Forelimb muscle (tissue), 1 donor: ENCODE data around the gene FOXA2. TPM values are rescaled to one million over a fixed set of nuclear protein-coding genes. Genes with fewer than 3 reads are reported as not detected.
"Not testable (repeated sequence)": the region's sequence is repeated elsewhere in the genome, so short reads cannot be mapped to it uniquely, and the experiment has no call there.

Source experiments
- DNase-seq: peaks from one replicate; pipeline ENCODE4 v3.0.0-alpha.2; 2013; ENCODE audit warnings: low read depth
- polyA plus RNA-seq: library from polyadenylated mRNA; unstranded; fragments of 120-200 nt; gene quantifications from one replicate; pipeline ENCODE4 v1.2.1, GENCODE V29; 2013; ENCODE audit not compliant: insufficient read length

The FOXA2 gene
- polyA plus RNA-seq, 1 donor = not detected

DNA sequence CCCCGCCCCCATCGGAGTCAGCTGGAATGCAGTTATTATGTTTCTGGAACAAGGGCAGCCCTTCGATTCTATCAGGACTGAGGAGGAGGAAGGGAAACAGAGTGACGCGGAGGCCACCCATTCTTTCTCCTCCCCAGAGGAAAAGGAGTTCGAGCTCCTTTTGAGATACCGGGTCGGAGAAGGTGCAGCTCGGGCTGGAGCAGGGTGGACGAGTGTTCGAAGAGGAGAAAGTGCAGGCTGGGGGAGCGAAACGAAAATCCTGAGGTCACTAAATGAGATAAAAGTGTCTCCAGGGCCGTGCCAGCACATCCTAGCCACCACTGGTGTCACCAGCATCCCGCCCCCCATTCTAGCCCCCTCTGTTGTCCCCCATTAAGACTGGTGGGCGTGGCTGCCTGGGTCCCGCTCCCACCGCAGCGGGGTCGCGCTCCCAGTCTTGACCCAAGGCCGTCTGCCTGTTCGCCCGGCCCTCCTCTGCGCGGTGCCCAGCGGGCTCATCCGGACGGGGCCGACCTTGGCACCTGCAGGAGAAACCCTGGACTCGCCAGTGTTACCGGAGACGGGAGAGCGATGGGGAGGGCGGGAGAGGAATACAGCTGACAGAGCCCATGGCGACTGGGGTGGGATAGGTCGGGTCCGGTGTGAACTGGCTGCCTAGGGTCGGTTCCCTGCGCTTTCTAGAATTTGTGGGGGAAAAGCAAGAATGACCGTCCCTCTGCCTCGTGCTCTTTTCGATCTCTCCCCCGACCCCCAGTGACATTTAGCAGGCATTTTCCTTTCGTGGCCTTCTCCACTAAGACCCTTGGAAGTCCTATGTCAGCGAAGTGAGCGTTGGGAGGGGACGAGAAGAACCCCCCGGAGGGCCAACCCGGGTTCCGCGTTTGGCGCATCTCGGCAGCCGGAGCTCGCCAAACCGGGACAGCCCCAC is 16.2 kb downstream of the FOXA2 start:
- no peak for DNase-seq

DNA sequence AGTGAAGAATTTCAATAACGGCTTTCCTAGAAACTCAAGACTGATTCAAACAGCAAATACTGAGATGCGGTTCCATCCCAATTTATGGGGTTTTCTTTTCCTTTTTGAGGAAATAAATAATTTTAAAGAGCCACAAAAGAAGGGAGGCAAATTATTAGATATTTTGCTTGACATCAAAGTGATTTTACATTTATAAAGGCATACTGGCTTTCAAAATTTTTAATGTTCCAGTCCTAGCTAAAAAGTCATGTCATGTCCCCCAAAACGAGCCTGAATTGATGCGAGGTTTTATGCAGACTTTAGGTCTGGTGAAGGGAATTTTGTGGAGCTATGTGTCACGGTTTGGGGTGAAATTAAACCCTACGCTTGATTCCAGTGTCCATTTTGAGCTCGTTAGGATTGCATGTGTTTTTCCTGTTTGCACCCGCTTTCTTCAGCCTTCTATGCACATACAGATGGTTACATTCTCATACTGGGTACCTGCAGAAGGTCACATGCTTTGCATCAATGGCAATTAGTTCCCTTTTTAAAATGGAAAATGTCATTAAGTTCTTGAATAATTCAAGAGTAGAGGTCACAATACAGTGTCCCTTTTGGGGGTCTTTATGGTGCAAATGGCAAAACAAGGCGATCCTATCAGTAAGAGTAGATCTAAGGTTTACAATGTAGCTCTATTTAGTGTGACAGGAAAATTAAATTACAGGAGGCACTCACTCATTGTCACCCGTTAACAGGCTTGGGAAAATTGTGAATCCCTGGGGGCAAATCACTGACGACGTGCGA is 17.3 kb downstream of the FOXA2 start:
- DNase-seq = no peak

DNA sequence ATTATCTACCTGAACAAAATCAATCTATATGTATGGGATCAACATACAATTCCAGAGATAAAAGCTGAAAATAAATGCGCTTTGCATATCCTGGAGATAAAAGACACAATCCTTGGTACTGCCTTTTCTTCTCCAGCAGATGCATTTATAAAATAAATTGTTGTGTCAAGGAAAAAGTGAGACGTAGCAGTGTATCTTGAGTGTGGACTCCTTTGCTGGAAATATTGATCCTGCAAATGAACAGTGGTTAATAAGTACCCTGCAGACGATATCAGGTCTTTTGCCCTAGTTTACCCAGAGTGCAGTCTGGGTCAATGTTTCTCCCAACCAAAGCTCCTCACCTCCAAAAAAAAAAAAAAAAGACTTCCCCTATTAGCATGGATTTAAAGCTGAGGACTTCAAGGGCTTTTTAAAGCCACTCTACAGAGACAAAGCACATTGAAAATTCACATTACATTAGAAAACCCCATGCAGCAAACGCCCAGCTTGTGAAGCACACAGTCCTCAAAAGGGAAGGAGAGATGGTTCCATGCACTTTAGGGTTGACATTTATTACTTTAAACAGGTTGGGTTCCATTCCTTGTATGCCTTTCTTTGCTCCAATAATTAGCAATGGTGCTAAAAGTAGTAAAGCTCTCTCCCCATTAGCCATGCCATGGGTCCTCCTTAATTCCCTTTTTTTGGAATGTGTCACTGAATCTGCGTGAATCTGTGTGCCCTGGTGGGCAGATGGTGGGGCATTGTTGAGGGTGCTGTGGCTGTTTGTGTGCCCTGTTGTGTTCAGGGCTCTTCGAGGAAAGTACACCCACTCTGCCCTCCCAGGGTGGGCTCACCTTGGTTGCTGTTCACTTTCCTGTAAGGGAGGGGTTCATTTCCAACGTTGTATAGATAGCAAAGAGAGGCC is 21.1 kb downstream of the FOXA2 start:
- no peak for DNase-seq

DNA sequence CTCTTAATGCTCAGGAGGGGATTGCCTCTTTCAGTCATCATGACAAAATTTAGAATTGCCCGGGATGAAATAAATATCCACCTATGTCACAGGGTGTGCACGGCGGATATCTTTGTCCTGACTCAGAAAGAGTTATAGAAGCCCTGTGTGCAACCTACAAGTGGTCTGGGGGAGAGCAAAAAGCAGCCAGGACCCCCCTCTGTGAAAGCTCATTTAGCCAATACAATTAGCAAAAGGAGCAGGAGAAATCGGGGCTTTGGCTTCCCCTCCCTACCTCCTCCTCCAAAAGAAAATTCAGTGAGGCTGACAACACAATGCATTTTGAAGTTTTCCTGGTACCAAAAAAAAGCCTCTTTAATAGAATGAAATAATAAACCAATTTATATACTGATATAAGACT is 21.8 kb downstream of the FOXA2 start:
- DNase-seq = no peak

DNA sequence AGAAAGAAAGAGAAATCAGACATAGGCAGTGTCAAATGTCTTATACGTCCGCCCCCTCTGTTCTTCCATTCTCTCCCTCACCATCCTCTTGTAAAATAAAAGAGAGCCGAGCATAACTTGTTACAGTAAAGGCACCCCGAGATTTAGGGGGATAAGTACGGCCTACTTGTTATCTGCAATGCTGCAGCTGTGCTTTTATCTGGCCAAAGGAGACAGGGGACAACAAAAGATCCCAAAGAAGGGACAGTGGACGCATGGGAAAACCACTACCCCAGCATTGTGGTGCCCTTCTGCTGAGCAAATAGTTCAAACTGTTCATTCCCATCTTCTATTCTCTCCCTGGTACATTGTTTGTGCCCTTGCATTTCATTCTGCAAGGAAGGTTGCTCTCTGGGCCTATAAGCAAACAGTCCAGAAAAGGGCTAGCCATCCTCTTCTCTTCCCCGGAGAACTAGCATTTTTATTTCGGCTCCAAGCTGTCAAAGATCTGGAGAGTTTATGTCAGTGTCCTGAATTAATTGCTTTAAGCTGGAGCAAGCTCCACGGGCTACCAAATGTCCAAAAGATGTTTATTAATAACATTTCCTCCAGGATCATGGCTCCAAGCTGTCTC is 22.3 kb downstream of the FOXA2 start:
- no peak for DNase-seq

DNA sequence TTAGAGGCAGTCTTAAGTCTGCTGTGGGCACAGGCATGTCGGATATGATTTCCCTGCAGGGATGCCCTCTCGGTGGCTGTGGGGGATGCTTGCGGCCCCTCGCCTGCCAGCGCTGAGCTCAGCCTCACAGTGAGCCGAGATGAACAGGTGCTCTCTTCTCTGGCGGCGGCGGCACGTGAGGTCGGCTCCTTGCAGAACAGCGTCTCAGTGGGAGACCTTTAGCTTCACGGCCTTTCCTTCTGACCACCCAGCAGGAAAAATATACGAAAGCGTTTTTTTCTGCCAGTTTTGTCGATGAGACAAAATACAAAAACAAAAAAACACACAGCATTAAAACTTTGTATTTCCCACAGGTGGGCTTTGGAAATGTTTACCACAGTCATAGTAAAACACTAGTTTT is 23.6 kb downstream of the FOXA2 start:
- DNase-seq = no peak

DNA sequence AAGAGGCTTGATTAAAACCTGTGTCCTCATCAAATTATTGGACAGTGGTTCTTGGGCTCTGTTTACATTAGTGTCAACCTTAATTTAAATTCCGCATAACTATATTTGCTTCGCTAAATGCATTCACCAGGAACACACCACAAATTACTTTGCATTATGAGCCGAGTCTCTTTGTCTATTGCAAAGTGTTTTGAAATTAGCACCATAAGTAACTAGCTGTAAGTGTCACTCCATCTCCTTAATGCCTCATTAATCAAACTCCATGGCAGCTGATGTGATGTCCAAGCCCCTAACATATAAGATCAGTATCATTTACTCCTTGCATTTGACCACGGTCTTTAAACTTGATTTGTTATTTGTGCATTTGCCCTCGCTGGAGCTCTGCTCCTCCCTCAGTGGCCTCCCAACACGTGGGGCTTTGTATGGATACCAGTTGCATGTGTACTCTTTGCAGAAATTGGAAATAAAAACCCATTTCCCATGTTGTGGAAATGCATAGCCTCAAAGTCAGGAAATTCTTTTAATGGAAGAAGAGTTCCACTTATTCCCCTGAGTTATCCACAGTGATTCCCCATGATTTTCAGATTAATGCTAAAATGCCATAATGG is 24.6 kb downstream of the FOXA2 start:
- DNase-seq = no peak

DNA sequence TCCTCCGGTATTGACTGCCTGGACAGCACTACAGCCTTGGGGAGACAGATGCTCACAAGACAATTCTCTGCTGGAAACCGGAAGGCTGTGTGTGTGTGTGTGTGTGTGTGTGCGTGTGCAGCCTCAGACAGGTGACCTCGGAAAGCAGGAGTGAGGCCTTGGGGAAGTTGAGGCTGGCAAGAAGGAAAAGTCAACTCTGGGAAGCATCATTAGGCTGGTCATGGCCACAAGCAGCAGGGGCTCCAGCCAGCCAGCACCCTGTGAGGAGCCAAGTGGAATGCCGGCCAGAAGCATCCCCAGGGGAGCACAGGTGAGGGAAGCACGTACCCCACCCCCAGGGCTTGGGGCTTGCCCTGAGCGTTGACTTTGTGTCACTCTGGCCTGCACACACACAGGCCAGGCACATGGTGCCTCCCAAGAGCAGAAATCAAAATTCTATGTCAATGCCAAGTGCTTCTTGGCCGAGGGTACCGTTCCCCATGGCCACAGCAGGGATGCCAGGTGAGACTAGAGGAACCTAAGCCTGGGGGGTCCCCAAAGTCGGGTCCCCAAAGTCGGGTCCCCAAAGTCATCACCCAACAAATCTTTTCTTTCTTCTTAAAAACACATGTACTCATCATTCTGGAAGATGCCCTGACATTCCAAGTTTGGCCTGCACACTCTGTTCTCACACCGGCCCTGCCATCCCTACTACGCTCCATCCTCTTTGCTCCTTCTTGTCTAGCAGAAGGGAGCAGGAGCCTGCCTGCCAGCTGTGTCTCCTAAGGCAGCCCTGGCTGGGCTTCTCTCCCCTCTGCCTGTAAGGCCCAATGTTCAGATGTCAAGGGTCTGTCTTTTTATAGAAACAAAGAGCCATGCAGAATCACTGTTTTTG is 26.7 kb downstream of the FOXA2 start:
- DNase-seq = no peak

DNA sequence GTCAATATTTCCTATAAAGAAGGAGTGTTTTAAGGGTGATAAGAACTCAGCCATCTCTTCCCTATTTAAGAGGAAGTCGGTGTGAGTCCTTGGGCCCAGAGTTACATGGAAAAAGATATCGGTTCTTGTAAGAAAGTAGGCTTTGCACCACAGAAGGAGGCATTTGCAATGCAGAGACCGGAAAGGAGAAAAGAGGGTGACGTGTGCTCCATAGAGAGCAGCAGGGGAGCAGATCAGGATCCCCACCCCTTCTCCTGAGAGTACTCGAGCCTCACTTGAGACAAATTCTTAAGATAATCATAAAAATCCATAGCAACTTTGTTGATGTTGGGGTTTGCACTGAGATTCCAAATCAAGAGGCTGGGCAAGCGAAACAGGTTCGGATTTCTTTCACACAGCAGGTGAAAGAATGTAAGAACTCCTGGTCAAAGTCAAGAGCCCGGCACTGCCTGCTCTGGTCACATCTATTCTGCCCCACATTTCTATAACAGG is 27.8 kb downstream of the FOXA2 start:
- no peak for DNase-seq

DNA sequence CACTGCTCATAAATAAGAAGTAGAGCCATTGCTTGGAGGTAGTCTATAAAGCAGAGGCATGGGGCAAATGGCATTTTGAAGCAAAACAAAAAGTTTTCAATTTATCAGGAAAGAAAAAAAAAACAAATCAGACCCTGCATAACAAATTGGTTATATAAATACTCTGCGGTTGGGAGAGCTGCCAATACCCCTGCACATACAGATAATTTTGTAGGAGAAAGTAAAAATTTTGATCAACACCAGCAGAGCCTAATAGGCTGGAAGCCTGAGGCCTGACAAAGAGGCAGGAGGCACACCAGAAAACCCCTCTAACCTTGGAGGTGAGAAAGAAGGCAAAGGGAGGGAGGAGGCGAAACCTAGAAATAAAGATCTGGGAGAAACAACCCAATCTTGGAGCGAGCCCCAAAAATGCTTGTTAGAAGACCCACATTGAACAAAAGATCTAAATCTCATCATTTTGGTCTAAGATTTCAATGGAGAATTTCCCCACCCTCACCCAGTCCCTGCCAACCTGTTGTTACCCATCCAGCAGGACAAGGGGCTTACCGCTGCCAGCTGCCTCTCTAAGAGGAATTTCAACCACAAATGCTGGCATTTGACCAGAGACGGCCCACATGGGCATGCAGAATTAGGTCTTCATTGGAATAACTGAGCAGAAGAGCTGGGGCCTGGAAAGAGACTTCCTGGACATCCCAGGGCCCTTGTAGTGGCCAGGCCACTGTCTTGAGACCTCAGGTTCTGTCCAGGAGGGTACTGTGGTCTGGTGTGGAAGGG is 28.4 kb downstream of the FOXA2 start:
- no peak for DNase-seq

DNA sequence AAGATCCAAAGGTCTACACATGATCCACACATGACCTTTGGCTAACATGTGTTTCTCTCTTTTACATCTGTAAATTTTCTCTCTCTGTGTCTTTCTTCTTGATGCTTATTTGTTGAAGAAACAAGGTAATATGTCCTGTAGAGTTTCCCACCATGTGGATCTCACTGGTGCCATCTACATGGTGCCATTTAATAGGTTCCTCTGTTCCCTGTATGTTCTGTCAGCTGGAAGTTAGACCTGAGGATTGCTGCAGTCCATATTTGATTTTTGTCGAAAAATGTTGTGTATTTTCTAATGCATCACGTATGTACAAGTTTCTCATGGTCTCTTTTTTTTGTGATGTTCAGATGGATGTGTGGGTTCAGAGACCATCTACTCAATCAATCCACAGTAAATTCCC is 30.0 kb downstream of the FOXA2 start:
- no peak for DNase-seq

DNA sequence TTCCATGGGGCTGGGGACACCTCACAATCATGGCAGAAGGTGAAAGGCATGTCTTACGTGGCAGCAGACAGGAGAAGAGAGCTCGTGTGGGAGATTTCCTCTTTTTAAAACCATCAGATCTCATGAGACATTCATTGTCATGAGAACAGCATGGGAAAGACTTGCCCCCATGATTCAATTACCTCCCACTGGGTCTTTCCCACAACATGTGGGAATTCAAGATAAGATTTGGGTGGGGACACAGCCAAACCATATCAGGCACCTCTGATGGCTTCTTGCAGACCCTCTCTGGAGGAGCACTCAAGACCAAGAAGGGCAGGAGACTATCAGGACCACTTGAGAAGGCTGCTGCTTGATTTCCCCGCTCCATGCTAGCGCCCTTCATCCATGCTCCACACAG is 33.9 kb downstream of the FOXA2 start:
- DNase-seq = not testable (repeated sequence)

DNA sequence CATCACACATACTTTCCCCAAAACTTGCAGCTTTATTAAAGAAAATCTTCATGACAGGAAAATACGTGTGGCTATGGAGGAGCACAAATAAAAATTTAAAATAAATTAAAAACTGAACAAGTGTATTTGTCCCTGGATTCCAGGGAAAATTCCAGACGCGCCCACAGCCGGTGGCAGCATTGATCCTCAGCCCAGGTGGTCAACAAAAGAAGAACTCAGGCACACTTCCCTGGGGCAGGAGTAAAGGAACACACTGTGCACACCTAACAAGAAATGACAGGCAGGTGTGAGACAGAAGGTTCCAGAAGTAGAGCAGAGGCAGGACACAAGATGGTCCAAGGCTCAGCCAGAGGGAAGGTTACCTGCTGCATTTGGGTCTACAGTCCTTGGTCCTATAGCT is 36.3 kb downstream of the FOXA2 start:
- DNase-seq = no peak

DNA sequence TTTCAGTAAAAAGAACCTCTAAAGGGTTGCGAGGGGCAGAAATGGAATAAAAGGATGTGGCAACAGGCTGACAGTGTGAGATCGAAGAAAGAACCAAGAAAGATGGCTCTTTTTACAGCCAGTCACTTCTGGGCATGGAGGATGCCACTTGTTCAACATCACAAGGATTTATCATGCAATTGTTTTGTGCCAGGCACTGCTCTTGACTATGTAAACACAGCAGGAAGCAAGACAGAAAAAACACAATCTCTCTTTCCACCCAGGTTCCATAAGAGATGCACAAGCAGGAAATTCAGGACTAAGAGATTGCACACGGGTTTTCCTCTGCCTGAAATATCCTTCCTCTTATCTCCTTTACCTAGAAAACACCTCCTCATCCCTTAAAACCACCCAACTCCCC is 38.0 kb downstream of the FOXA2 start:
- DNase-seq = no peak

DNA sequence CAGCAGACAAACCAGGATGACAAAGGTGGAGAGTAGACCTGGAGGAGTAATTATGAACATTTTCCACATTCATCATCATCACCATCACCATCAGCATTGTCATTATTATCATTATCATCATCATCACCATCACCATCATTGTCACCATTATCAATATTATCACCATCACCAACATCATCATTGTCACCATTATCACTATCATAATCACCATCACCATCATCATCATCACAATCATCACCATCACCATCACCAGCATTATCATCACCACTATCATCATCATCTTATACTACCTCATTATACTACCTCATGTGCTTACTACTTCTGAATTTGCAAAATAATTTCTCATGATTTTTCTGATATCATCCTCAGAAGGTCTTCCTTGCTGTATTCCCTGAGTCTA is 39.3 kb downstream of the FOXA2 start:
- no peak for DNase-seq

DNA sequence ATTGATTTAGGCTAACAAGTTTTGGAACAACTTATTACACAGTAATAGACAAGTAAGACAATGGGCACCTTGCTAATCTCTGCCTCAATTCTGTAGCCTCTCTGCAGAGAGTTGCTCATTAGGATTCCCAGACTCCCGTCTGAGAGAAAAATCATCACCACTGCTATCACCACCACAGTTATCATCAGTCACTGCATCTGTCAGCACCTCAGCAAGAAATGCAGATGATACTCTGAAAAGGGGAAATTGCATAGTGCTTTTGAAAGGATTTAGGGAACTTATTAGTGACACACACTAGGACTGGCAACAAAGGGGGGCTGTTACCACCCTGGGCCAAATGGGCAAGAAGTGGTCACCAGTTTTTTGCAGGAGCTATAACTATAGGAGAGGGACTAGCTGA is 39.9 kb downstream of the FOXA2 start:
- no peak for DNase-seq

DNA sequence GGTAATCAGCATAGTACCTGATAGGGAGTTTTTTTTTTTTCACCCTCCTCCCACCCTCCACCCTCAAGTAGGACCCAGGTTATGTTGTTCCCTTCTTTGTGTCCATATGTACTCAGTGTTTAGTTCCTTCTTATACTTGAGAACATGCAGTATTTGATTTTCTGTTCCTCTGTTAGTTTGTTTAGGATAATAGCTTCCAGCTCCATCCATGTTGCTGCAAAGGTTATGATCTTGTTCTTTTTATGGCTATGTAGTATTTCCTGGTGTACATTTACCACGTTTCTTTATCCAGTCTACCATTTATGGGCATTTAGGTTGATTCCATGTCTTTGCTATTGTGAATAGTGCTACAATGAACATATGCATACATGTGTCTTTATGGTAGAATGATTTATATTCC is 41.9 kb downstream of the FOXA2 start:
- no peak for DNase-seq

DNA sequence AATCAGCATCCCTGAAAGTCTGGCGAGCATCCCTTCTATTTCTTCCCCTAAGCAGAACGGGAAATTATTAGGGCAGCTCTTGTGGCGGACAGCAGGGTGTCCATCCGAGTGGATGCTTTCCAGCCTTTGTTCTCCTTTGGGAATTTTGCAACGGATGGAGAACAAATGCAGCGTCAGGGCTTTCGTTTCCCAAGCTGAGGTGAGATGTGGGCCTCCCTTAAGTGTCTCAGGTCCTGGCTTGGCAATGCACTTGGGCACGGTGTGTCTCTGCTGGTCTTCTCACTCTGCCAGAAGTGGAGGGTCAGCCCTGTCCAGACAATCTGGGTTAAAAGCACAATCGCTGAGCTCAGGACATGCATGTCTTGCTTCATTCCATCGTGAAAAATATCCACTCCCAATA is 43.5 kb downstream of the FOXA2 start:
- DNase-seq = no peak
